ENCODE results near the gene SLC13A2. TPM values are rescaled to one million over a fixed set of nuclear protein-coding genes. Genes with fewer than 3 reads are reported as not detected.

Gene SLC13A2
- total RNA-seq, 1 donor from 2014 or later = not detected

- no peak overlapping the region for H3K4me3 ChIP-seq (ENCODE audit: low read depth, low read length)
- DNase-seq (ENCODE audit: low read depth) = no peak
- no peak for TF ChIP-seq CTCF (conservative IDR thresholded peaks at IDR 0.05; ENCODE audit: low read depth, low read length)
Observed at GRCh38 chr17:28470914-28471366, 2.5 kb upstream of the SLC13A2 start.

GRCh38 chr17:28471531-28472342 is 1.7 kb upstream of the SLC13A2 start:
- TF ChIP-seq CTCF (conservative IDR thresholded peaks at IDR 0.05; ENCODE audit: low read depth, low read length) = no peak
- DNase-seq (ENCODE audit: low read depth) = no peak
- no peak overlapping the region for H3K4me3 ChIP-seq (ENCODE audit: low read depth, low read length)

- no peak overlapping the region for H3K4me3 ChIP-seq (ENCODE audit: low read depth, low read length)
- DNase-seq (ENCODE audit: low read depth) = no peak
- TF ChIP-seq CTCF (conservative IDR thresholded peaks at IDR 0.05; ENCODE audit: low read depth, low read length) = no peak
Observed at GRCh38 chr17:28472871-28473497, 460 bp upstream of the SLC13A2 start.

GRCh38 chr17:28474111-28474531 is 677 bp downstream of the SLC13A2 start:
- DNase-seq (ENCODE audit: low read depth) = no peak
- no peak overlapping the region for H3K4me3 ChIP-seq (ENCODE audit: low read depth, low read length)
- TF ChIP-seq CTCF (conservative IDR thresholded peaks at IDR 0.05; ENCODE audit: low read depth, low read length) = no peak

DNA sequence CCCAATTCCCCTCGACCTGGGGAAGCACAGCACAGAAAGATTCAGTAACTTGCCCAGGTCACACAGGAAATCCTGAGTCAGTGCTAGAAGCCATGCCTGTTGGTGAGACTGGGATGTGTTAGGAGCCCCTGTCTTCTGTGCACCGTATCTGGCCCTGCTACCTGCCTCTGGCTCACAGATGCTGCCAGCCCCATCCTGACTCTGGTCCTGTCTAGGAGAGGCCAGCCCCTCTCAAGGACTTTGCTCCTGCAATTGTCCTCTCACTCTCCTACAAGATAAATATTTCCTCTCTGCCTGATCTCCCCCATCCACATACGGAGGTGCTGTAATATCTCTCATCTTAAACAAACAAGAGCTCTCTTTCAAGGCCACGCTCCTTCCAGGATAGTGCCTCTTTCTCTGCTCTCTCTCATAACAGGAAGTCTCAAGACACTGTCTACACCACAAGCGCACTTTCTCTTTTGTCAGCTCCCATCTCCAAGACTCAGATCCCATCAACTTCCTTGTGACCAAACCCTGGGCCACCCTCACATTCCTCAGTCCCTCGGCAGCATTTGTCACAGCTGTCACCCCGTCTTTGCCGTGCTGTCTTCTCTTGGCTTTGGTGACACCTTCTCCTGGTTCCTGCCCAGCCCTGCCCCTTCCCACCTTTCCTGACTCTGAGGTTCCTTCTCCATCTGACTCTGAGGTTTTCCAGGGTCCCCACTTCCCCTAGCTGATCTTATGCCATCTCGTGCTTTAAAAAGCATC is 1.9 kb downstream of the SLC13A2 start:
- DNase-seq (ENCODE audit: low read depth) = no peak
- no peak overlapping the region for H3K4me3 ChIP-seq (ENCODE audit: low read depth, low read length)
- no peak for TF ChIP-seq CTCF (conservative IDR thresholded peaks at IDR 0.05; ENCODE audit: low read depth, low read length)

DNA sequence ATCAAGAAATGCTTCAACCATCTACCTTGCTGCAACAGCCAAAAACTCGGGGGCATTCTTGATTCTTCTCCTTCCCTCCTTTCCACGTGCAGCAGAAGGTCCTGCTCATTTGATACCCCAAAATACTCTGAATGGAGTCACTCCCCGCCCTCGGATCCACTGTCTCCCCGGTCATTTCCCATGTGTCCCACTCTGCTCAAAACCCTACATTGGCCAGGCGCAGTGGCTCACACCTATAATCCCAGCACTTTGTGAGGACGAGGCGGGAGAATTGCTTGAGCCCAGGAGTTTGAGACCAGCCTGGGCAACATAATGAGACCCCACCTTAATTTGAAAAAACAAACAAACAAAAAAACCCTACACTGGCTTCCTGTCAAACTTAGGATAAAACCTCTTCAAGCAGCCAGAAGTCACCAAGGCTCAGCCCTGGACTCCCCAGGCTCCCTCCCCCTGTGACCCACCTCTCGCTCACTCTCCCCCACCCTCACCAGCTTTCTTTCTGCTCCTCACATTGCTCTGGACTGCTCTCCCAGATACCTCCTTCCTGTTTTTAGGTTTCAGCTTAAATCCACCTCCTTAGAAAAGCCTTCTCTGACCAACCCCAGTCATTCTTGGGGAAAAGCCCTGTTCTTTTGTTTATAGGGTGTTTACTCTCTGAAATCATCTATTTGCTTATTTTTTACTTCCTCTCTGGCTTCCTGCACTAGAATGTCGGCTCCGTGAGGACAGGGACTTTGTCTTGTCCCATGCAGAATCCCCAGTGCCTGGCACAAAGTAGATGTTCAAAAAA is 2.8 kb downstream of the SLC13A2 start:
- DNase-seq (ENCODE audit: low read depth) = no peak
- TF ChIP-seq CTCF (conservative IDR thresholded peaks at IDR 0.05; ENCODE audit: low read depth, low read length) = no peak
- H3K4me3 ChIP-seq (ENCODE audit: low read depth, low read length) = no peak overlapping the region

Measured in epithelial cell of proximal tubule (primary cell).